Measurements from ENCODE around the gene ROBO2.

The ROBO2 gene

DNA sequence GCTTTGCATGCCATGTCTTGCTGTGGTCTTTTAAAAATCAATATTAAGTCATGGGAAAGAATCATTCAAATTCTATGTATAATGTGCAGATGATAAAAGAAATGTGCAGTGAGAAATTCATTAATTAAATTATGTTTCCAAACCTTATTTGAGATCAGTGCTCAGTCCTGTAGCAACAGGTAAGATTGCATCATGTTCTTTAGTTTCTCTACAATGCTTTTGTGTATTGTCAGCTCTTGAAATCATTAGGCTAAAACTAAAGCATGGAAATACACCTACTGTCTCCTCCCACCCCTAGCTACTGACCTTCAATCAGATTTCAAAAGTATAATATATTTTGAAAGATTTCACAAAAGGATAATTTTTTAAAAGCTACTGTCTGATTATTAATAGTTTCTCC is 612.7 kb downstream of the ROBO2 start:
- no peak for DNase-seq

DNA sequence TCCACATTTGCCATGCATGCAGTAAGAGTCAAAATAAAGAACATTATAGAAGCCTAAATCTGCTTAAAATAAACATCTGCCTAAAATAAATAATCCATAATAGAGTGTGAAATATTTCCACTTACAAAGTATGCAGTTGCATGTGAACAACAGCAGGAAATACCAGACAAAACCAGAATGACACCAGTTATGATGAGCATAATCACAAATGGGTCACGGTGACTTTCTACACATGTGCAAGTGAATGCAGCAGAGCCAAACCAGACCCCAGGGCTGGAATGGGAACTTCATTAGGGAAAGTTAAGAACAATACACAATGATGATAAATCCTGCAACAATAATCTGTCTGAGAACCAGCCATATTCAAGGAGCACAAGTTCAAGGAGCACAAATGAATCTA is 615.5 kb downstream of the ROBO2 start:
- no peak for DNase-seq

- no peak for DNase-seq
These were observed 620.8 kb downstream of the ROBO2 start for GRCh38 chr3:77660718-77661117.

- no peak for DNase-seq
These were observed 628.0 kb downstream of the ROBO2 start for GRCh38 chr3:77667901-77668300.

DNA sequence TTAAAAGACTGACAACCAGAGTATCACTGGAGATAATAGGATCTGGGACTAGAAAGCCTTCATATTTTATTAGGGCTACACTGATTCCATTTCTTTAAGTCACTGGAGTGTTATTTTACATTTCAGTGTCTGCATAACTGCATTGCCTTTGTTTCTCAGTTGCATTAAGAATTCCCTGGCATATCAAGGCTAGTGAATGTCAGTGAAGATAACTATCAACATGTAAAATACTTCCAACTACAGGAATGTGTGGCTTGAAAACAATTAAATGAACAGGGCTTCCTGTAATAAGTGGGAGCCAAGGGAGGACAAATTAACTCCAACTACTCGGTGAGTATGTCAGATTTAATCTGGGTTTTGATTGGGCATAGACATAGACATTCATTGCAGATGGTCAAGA is 628.5 kb downstream of the ROBO2 start:
- DNase-seq: no peak

DNA sequence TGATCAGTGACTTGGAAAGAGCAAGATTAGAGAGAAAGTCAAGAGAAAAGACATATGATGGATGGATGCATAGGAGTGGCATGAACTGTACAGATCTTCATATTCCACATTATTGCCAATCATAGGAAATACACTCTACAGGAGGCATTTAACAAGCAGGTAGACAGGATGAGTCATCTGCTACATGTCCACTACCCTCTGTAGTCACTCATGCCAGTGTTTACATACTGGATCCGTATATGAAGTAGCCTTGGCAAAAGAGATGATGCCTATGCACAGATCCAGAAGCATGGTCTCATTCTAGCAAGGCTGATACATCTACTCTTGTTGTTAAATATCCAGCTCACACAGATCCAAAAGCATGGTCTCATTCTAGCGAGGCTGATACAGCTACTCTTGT is 632.1 kb downstream of the ROBO2 start:
- DNase-seq: no peak

DNA sequence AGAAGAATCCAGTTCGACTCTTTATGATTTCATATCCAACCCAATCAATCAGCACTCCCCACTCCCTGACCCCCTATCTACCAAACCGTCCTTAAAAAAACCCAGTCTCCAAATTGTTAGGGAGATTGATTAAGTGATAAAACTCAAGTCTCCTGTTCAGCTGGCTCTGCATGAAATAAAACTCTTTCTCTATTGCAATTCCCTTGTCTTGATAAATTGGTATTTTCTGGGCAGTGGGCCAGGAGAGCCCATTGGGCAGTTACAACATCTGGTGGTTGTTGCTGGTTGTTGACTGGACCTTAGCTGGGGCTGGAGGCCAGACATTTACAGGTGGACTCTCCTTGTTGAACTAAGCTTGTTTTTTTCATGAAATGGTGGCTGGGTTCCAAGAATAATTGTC is 642.3 kb downstream of the ROBO2 start:
- no peak for DNase-seq

DNA sequence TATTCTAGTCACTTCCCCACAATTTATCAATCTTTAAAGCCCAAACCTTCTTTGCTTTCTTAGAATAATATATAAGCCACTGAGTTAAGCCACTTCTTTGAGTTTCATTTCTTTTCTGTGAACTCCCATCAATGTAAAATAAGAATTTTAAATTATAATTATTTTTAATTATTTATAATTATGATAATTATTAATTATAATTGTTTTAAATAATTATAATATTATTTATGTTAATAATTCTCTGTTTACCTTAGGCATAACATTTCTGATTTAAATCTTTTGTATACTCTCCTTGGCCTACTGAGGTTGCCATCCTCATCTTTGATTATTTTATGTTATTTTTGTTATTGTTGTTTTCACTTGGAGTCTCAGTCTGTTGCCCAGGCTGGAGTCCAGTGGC is 644.2 kb downstream of the ROBO2 start:
- DNase-seq: no peak

DNA sequence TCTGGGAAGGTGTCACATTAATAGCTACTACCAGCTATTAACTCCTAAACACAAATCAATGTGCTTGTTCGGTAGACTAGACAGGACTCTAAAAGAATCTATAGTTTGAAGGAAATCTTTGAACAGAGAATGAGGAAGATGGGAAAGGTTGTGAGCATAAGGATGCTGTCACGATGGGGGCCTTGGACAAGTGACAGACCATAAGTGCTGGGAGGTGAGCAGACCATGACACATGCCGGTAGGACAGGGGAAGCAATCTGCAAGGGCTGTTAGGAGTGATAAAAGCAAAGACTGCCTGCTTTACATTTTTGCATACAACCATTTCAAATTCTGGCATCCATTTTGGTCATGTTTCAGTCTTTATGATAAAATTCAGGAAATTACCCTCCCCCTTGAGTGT is 645.8 kb downstream of the ROBO2 start:
- DNase-seq: no peak

GRCh38 chr3:77686560-77686959 is 646.7 kb downstream of the ROBO2 start:
- DNase-seq: no peak

DNA sequence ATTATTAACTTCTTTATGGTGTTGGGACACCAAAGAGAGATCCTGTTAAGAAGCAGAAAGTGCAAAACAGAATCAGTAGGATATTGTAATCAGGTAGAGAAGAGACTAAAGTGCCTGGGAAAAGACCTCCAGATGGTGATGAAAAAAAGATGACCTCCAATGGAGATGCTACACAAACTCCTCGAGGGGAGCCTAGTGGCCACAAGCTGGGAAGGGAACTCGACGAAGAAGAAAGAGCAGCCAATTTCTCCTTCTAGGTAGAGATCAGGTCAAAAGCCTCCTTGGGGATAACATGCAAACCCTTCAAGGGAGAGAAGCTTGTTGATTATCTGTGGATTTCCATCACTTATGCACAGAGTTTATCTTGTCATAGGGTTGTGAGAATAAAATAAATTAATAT is 647.6 kb downstream of the ROBO2 start:
- DNase-seq: no peak

- no peak for DNase-seq
These were observed 650.5 kb downstream of the ROBO2 start for GRCh38 chr3:77690284-77690845.

DNA sequence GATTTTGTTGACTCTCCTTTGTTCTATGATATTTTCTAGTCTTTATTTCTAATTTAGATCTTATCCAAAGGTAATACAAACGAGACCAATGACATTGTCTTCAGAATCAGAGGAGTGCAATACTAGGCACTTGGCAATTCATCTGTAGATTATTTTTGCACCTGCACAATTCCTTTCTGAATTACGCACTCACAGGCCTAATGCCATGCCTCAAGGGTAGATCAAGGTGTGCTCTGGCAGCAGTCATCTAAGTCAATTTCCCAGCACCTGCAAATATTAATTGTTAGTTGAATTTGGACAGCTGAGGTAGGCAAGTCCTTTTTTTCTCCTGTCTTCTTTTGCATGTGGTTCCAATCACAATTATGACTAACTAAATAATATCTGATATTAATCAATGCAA is 653.2 kb downstream of the ROBO2 start:
- DNase-seq: no peak

GRCh38 chr3:77699125-77699691 is 659.3 kb downstream of the ROBO2 start:
- DNase-seq: no peak

Measured in amygdala (tissue), 56 donors.